Transverse colon (tissue), 4 donors: ENCODE results near the gene MIR17HG.
A peak's percentile ranks its signal among the peaks of the same experiment; 100 is the strongest.

Experiments
- EP300 ChIP-seq: sonication (generic); formaldehyde crosslinking; IDR thresholded peaks from one replicate; pipeline ENCODE4 v1.6.1; 2017; ENCODE audit warnings: antibody characterized with exemption, low read depth
- POLR2A ChIP-seq: fragments of 450-650 bp; IDR thresholded peaks from one replicate; pipeline ENCODE4 v1.6.1; 2016; ENCODE audit warnings: antibody characterized with exemption, mild to moderate bottlenecking, moderate library complexity
- POLR2AphosphoS5 ChIP-seq, 3 donors: sonication (generic); formaldehyde crosslinking; IDR thresholded peaks; one replicate each; pipeline ENCODE4 v1.6.1; 2016; ENCODE audit warnings: antibody characterized with exemption in 3 of 3
- TF ChIP-seq, protein P1 (sequence below), 5 experiments: fragments of 200-600 bp in 3 of 5; fragments of 450-650 bp in 2 of 5; sonication (generic) in 3 of 5; IDR thresholded peaks; 1 replicate in 2 of 5; 2 replicates in 3 of 5; pipeline ENCODE4 v1.5.1; 2016 to 2017; ENCODE audit warnings: antibody characterized with exemption in 5 of 5, inconsistent platforms in 3 of 5, mild to moderate bottlenecking in 2 of 5, moderate library complexity in 1 of 5

DNA sequence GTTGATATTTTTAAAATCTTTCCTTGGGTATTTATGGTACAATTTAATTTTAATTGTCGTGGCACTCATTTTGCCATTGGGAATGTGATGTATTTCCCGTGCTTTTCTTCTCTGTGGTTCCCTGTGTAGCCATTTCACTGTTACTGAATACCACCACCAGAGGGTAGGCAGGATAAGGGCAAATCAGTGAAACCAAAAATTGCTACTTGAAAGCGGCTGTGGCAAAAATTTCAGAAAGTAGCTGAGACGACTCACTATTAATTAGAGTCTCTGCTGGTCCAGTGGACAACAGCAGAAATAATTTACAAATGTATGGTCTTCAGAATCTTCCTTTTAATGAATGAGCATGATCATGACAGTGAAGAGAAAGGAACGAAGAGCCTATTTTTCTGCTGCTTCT, 34.4 kb upstream of the MIR17HG start:
- TF ChIP-seq, protein P1, sequence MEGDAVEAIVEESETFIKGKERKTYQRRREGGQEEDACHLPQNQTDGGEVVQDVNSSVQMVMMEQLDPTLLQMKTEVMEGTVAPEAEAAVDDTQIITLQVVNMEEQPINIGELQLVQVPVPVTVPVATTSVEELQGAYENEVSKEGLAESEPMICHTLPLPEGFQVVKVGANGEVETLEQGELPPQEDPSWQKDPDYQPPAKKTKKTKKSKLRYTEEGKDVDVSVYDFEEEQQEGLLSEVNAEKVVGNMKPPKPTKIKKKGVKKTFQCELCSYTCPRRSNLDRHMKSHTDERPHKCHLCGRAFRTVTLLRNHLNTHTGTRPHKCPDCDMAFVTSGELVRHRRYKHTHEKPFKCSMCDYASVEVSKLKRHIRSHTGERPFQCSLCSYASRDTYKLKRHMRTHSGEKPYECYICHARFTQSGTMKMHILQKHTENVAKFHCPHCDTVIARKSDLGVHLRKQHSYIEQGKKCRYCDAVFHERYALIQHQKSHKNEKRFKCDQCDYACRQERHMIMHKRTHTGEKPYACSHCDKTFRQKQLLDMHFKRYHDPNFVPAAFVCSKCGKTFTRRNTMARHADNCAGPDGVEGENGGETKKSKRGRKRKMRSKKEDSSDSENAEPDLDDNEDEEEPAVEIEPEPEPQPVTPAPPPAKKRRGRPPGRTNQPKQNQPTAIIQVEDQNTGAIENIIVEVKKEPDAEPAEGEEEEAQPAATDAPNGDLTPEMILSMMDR (IDR thresholded peaks at IDR 0.05), result peak; percentile 22 to 52 (median 40)
- no peak for TF ChIP-seq POLR2AphosphoS5 (IDR thresholded peaks at IDR 0.05)
- TF ChIP-seq POLR2A, result no peak
- TF ChIP-seq EP300, result no peak
